Suprapubic skin (tissue), 4 donors: ENCODE results near the gene GPAT2.
"Not testable (repeated sequence)": the region's sequence is repeated elsewhere in the genome, so short reads cannot be mapped to it uniquely, and the experiment has no call there.

Experiments
- POLR2A ChIP-seq, 2 donors: fragments of 450-650 bp; IDR thresholded peaks; one replicate each; pipeline ENCODE4 v1.6.1; 2017; ENCODE audit warnings: antibody characterized with exemption in 2 of 2, mild to moderate bottlenecking in 2 of 2, moderate library complexity in 2 of 2
- POLR2AphosphoS5 ChIP-seq, 3 donors: sonication (generic); formaldehyde crosslinking; IDR thresholded peaks; one replicate each; pipeline ENCODE4 v1.6.1; 2017; ENCODE audit warnings: antibody characterized with exemption in 3 of 3
- TF ChIP-seq, protein P1 (sequence below), 2 donors: fragments of 200-600 bp in 1 of 2; fragments of 450-650 bp in 1 of 2; sonication (generic) in 1 of 2; IDR thresholded peaks; one replicate each; pipeline ENCODE4 v1.5.1; 2016 to 2019; ENCODE audit warnings: antibody characterized with exemption in 2 of 2, mild to moderate bottlenecking in 1 of 2, moderate library complexity in 1 of 2

DNA sequence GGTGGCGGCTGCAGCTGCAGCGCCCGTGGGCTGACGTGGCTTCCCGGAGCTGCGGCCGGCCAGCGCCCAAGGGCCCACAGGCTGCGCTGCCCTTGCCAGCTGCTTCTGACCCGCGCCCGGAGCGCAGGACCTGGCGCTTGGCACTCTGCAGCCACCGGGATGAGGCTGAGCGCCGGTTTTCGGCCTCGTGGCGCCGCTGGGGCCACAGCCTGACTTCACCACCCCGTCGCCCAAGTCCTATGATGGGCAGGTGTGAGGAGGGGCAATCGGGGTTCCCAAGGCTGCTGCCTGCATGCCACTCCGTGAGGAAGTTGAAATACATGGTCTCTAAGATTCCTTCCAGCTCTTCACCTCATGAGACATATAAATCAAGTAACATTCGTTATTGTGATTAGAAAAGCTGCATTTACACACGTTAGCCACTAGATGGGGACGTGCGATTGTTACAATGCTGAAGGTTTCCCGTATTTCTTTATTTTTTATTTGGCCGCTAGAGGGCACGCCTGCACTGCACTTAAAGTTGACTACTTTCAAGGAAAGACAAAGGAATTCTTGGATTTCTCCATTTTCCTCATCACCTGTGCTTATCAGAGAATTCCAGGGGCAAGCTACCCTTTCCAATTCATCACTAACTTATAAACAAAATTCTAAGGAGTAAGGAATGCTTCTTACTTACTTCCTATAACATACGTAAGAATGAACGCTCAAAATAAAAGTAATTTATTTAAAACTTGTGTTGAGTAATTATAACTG lies 42.0 kb downstream of the GPAT2 start:
- TF ChIP-seq POLR2A, POLR2AphosphoS5 (IDR thresholded peaks at IDR 0.05): not testable (repeated sequence)
- TF ChIP-seq, protein P1, sequence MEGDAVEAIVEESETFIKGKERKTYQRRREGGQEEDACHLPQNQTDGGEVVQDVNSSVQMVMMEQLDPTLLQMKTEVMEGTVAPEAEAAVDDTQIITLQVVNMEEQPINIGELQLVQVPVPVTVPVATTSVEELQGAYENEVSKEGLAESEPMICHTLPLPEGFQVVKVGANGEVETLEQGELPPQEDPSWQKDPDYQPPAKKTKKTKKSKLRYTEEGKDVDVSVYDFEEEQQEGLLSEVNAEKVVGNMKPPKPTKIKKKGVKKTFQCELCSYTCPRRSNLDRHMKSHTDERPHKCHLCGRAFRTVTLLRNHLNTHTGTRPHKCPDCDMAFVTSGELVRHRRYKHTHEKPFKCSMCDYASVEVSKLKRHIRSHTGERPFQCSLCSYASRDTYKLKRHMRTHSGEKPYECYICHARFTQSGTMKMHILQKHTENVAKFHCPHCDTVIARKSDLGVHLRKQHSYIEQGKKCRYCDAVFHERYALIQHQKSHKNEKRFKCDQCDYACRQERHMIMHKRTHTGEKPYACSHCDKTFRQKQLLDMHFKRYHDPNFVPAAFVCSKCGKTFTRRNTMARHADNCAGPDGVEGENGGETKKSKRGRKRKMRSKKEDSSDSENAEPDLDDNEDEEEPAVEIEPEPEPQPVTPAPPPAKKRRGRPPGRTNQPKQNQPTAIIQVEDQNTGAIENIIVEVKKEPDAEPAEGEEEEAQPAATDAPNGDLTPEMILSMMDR (IDR thresholded peaks at IDR 0.05): peak; percentile 74 to 98
